Measurements from ENCODE around the gene PHF3.

The PHF3 gene

GRCh38 chr6:63644668-63645326 is 9.2 kb downstream of the PHF3 start:
- DNase-seq: no peak

GRCh38 chr6:63649269-63649668 is 13.7 kb downstream of the PHF3 start:
- no peak for DNase-seq

- no peak for DNase-seq
These were observed 14.3 kb downstream of the PHF3 start for GRCh38 chr6:63649847-63650265.

- DNase-seq: no peak
These were observed 17.4 kb downstream of the PHF3 start for GRCh38 chr6:63652980-63653379.

- DNase-seq: no peak
These were observed 25.2 kb downstream of the PHF3 start for GRCh38 chr6:63660757-63661156.

- DNase-seq: no peak
These were observed 26.2 kb downstream of the PHF3 start for GRCh38 chr6:63661769-63662168.

GRCh38 chr6:63663147-63663955 is 27.7 kb downstream of the PHF3 start:
- no peak for DNase-seq

GRCh38 chr6:63663956-63664281 is 28.3 kb downstream of the PHF3 start:
- no peak for DNase-seq

GRCh38 chr6:63671098-63671754 is 35.6 kb downstream of the PHF3 start:
- DNase-seq: no peak

- no peak for DNase-seq
These were observed 37.1 kb downstream of the PHF3 start for GRCh38 chr6:63672582-63673129.

- no peak for DNase-seq
These were observed 38.1 kb downstream of the PHF3 start for GRCh38 chr6:63673692-63674091.

GRCh38 chr6:63674635-63675034 is 39.0 kb downstream of the PHF3 start:
- no peak for DNase-seq

- no peak for DNase-seq
These were observed 39.5 kb downstream of the PHF3 start for GRCh38 chr6:63675138-63675537.

GRCh38 chr6:63676412-63677114 is 41.0 kb downstream of the PHF3 start:
- DNase-seq: no peak

GRCh38 chr6:63677282-63677681 is 41.7 kb downstream of the PHF3 start:
- no peak for DNase-seq

- no peak for DNase-seq
These were observed 47.5 kb downstream of the PHF3 start for GRCh38 chr6:63683071-63683603.

GRCh38 chr6:63685446-63686379 is 50.1 kb downstream of the PHF3 start:
- no peak for DNase-seq

GRCh38 chr6:63689421-63689820 is 53.8 kb downstream of the PHF3 start:
- no peak for DNase-seq

GRCh38 chr6:63690221-63690620 is 54.6 kb downstream of the PHF3 start:
- no peak for DNase-seq

GRCh38 chr6:63705707-63706106 is 70.1 kb downstream of the PHF3 start:
- no peak for DNase-seq

- no peak for DNase-seq
These were observed 71.0 kb downstream of the PHF3 start for GRCh38 chr6:63706630-63707029.

GRCh38 chr6:63708631-63709030 is 73.0 kb downstream of the PHF3 start:
- DNase-seq: no peak

All from activated CD4-positive, alpha-beta T cell treated with anti-CD3 and anti-CD28 coated beads, Interleukin-2, amount 50 U/mL, for 1 hour (primary cell).